Measurements from ENCODE around the gene BUB1. TPM values are rescaled to one million over a fixed set of nuclear protein-coding genes. Genes with fewer than 3 reads are reported as not detected.

BUB1 gene
- total and polyA plus RNA-seq, 2 of the 8 experiments (the other 6 are each of a cell fraction or from before 2014, with no cell fraction given): 48.4 to 113 TPM

DNA sequence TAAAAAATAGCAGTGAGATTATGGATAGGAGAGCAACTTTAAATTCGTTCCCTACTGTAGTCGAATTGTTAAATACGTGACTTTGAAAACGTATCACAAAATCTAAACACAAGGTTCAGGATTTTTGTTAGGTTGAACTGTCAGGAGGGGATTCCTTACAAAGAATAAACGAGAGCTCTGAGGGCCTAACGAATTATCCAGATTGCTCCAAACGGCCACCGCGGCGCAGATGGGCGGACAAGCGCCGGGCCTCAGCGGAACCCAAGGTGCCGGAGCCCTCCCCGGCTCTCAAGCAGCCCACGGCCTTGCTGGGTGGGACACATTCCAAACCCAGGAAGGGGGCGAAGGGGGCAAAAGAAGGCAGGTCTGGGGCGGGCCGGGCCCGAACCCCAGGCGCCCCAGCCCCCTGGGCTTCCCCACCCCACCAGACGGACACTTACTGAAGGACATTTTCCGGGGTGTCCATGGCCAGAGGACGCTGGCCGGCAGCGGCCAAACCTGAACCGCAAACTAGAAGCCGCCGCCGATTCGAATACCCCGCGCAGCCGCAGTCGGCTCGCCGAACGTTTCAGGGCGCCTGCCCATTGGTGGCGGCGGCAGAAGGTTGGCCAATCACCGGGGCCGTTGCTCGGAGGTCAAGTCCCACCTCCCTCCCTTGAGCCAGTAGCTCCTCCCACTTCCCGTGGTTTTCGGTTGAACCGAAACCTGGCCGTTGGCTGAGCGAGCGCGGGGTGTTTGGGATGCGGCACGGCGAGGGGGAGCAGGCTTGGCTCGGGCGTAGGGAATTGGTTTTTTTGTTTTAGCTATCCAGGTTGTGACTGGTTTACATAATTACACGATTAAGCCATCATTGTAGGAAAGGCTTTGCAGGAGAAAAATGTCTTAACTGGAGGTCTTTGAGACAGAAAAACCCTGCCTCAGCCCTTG is at the start of gene BUB1 (continued):
- TF ChIP-seq FOSL1 (IDR thresholded peaks at IDR 0.05; ENCODE audit: insufficient read depth, low read depth, low read length): no peak
- TF ChIP-seq POLR2AphosphoS5 (IDR thresholded peaks at IDR 0.05; ENCODE audit: low read depth, low read length): peak; percentile 70; the same call in 1 of the 2 replicates
- peak; percentile 79; the same call in 1 of the 2 replicates for TF ChIP-seq TBP (IDR thresholded peaks at IDR 0.05; ENCODE audit: low read depth, low read length)
- 0 out of 2 replicates have a peak, but pooled peaks have one; percentile 63 for TF ChIP-seq RBBP5 (IDR thresholded peaks at IDR 0.05; ENCODE audit: borderline replicate concordance, low read depth, low read length)
- TF ChIP-seq, protein P1, sequence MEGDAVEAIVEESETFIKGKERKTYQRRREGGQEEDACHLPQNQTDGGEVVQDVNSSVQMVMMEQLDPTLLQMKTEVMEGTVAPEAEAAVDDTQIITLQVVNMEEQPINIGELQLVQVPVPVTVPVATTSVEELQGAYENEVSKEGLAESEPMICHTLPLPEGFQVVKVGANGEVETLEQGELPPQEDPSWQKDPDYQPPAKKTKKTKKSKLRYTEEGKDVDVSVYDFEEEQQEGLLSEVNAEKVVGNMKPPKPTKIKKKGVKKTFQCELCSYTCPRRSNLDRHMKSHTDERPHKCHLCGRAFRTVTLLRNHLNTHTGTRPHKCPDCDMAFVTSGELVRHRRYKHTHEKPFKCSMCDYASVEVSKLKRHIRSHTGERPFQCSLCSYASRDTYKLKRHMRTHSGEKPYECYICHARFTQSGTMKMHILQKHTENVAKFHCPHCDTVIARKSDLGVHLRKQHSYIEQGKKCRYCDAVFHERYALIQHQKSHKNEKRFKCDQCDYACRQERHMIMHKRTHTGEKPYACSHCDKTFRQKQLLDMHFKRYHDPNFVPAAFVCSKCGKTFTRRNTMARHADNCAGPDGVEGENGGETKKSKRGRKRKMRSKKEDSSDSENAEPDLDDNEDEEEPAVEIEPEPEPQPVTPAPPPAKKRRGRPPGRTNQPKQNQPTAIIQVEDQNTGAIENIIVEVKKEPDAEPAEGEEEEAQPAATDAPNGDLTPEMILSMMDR (IDR thresholded peaks at IDR 0.05; ENCODE audit: control extremely low read depth in 1 of 3, insufficient read depth in 1 of 3, low read depth in 1 of 3, low read length in 3 of 3): no peak
- TF ChIP-seq TAF7 (optimal IDR thresholded peaks at IDR 0.05; ENCODE audit: borderline replicate concordance, low read depth, low read length): no peak
- peak; percentile 83 to 89; a peak in 3 of 4 replicates for TF ChIP-seq SIN3A (conservative IDR thresholded peaks at IDR 0.05 in 1 of 2, IDR thresholded peaks at IDR 0.05 in 1 of 2; ENCODE audit: low read depth in 1 of 2, low read length in 2 of 2)
- TF ChIP-seq KDM1A (IDR thresholded peaks at IDR 0.05; ENCODE audit: borderline replicate concordance, low read length): no peak
- TF ChIP-seq, protein P2, sequence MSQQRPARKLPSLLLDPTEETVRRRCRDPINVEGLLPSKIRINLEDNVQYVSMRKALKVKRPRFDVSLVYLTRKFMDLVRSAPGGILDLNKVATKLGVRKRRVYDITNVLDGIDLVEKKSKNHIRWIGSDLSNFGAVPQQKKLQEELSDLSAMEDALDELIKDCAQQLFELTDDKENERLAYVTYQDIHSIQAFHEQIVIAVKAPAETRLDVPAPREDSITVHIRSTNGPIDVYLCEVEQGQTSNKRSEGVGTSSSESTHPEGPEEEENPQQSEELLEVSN (IDR thresholded peaks at IDR 0.05): no peak
- no peak for TF ChIP-seq MAFK (IDR thresholded peaks at IDR 0.05; ENCODE audit: low read depth, low read length)
- no peak for TF ChIP-seq SRF (IDR thresholded peaks at IDR 0.05; ENCODE audit: low read depth, low read length)
- no peak for TF ChIP-seq ZNF274 (IDR thresholded peaks at IDR 0.05; ENCODE audit: borderline replicate concordance, extremely low read depth, low read length)
- TF ChIP-seq HDAC2 (IDR thresholded peaks at IDR 0.05; ENCODE audit: borderline replicate concordance in 1 of 2, low read depth in 2 of 2, low read length in 2 of 2): peak in 1 of 2 experiments; percentile 84; a peak in 1 of 4 replicates
- no peak for TF ChIP-seq SUZ12 (IDR thresholded peaks at IDR 0.05; ENCODE audit: low read length)
- no peak for TF ChIP-seq SIRT6 (IDR thresholded peaks at IDR 0.05; ENCODE audit: low read length)
- no peak for TF ChIP-seq GTF2F1 (IDR thresholded peaks at IDR 0.05; ENCODE audit: borderline replicate concordance, low read depth, low read length)
- TF ChIP-seq, protein P3, sequence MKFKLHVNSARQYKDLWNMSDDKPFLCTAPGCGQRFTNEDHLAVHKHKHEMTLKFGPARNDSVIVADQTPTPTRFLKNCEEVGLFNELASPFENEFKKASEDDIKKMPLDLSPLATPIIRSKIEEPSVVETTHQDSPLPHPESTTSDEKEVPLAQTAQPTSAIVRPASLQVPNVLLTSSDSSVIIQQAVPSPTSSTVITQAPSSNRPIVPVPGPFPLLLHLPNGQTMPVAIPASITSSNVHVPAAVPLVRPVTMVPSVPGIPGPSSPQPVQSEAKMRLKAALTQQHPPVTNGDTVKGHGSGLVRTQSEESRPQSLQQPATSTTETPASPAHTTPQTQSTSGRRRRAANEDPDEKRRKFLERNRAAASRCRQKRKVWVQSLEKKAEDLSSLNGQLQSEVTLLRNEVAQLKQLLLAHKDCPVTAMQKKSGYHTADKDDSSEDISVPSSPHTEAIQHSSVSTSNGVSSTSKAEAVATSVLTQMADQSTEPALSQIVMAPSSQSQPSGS (IDR thresholded peaks at IDR 0.05; ENCODE audit: low read length): no peak
